Lower leg skin (tissue), 3 donors: ENCODE results near the gene ADGRD1.

Experiments used
- CTCF ChIP-seq, 3 donors: fragments of 450-650 bp; IDR thresholded peaks; one replicate each; pipeline ENCODE4 v1.5.1; 2016; ENCODE audit warnings: antibody characterized with exemption in 3 of 3, mild to moderate bottlenecking in 3 of 3, moderate library complexity in 2 of 3
- POLR2A ChIP-seq, 2 donors: fragments of 450-650 bp; IDR thresholded peaks; one replicate each; pipeline ENCODE4 v1.6.1; 2016 to 2017; ENCODE audit warnings: antibody characterized with exemption in 2 of 2, mild to moderate bottlenecking in 1 of 2, moderate library complexity in 1 of 2

GRCh38 chr12:131094831-131095805 lies 141.4 kb downstream of the ADGRD1 start:
- TF ChIP-seq CTCF (IDR thresholded peaks at IDR 0.05) (no peak), POLR2A (IDR thresholded peaks at IDR 0.05) (no peak)
